ENCODE results near the gene RPS19.

The RPS19 gene

GRCh38 chr19:41879080-41879479 lies 19.0 kb downstream of the RPS19 start:
- DNase-seq (ENCODE audit: low read depth in 2 of 2), result no peak

- no peak for DNase-seq (ENCODE audit: low read depth in 2 of 2)
Measured at GRCh38 chr19:41879670-41880328, 19.7 kb downstream of the RPS19 start.

- DNase-seq (ENCODE audit: low read depth in 2 of 2), result no peak
Measured at GRCh38 chr19:41880329-41880708, 20.3 kb downstream of the RPS19 start.

GRCh38 chr19:41882568-41883462 lies 22.8 kb downstream of the RPS19 start, which contains the start of gene ARHGEF1:
TSS of gene ARHGEF1 (plus strand) at chr19:41883184. CDS start at chr19:41888083, 4,899 bp downstream.
- no peak for DNase-seq (ENCODE audit: low read depth in 2 of 2)

GRCh38 chr19:41883463-41883820 lies 23.4 kb downstream of the RPS19 start:
- no peak for DNase-seq (ENCODE audit: low read depth in 2 of 2)

GRCh38 chr19:41883821-41884733 lies 24.0 kb downstream of the RPS19 start:
- DNase-seq (ENCODE audit: low read depth in 2 of 2), result peak; percentile 91 to 92

GRCh38 chr19:41886761-41887710 lies 27.0 kb downstream of the RPS19 start:
- no peak for DNase-seq (ENCODE audit: low read depth in 2 of 2)

GRCh38 chr19:41887711-41888382 lies 27.8 kb downstream of the RPS19 start:
- DNase-seq (ENCODE audit: low read depth in 2 of 2), result no peak

GRCh38 chr19:41888926-41889325 lies 28.9 kb downstream of the RPS19 start:
- no peak for DNase-seq (ENCODE audit: low read depth in 2 of 2)

GRCh38 chr19:41889896-41890295 lies 29.8 kb downstream of the RPS19 start:
- no peak for DNase-seq (ENCODE audit: low read depth in 2 of 2)

GRCh38 chr19:41890936-41891335 lies 30.9 kb downstream of the RPS19 start:
- DNase-seq (ENCODE audit: low read depth in 2 of 2), result no peak

- DNase-seq (ENCODE audit: low read depth in 2 of 2), result no peak
Measured at GRCh38 chr19:41892173-41892902, 32.3 kb downstream of the RPS19 start.

GRCh38 chr19:41893899-41894298 lies 33.8 kb downstream of the RPS19 start:
- DNase-seq (ENCODE audit: low read depth in 2 of 2), result no peak

GRCh38 chr19:41894350-41894749 lies 34.3 kb downstream of the RPS19 start:
- no peak for DNase-seq (ENCODE audit: low read depth in 2 of 2)

- no peak for DNase-seq (ENCODE audit: low read depth in 2 of 2)
Measured at GRCh38 chr19:41895745-41896580, 35.9 kb downstream of the RPS19 start.

GRCh38 chr19:41896581-41896942 lies 36.5 kb downstream of the RPS19 start:
- DNase-seq (ENCODE audit: low read depth in 2 of 2), result no peak

- no peak for DNase-seq (ENCODE audit: low read depth in 2 of 2)
Measured at GRCh38 chr19:41897181-41897580, 37.1 kb downstream of the RPS19 start.

- no peak for DNase-seq (ENCODE audit: low read depth in 2 of 2)
Measured at GRCh38 chr19:41897820-41898219, 37.8 kb downstream of the RPS19 start.

GRCh38 chr19:41898235-41898634 lies 38.2 kb downstream of the RPS19 start:
- no peak for DNase-seq (ENCODE audit: low read depth in 2 of 2)

Data from fibroblast of skin of left quadriceps (primary cell).